ENCODE measurements around the gene GSK3A. TPM values are rescaled to one million over a fixed set of nuclear protein-coding genes. Genes with fewer than 3 reads are reported as not detected.

GSK3A gene
- total RNA-seq, 1 donor from 2014 or later = 54.4 TPM

GRCh38 chr19:42188665-42189064 lies 53.7 kb downstream of the GSK3A start:
- Mint-ChIP-seq H3K4me1 (ENCODE audit: unreplicated experiment) (peaks cover 15% of the 10 kb centered on the region), H3K27me3 (ENCODE audit: unreplicated experiment) (peaks cover 15% of the 10 kb centered on the region), H3K27ac (ENCODE audit: unreplicated experiment) (no peak overlapping the region), H3K9me3 (ENCODE audit: unreplicated experiment) (no peaks in the 10 kb centered on the region), H3K36me3 (ENCODE audit: low read depth, unreplicated experiment) (peaks cover 4% of the 10 kb centered on the region), H3K4me3 (ENCODE audit: unreplicated experiment) (no peak overlapping the region)
- TF ChIP-seq CTCF (IDR thresholded peaks at IDR 0.05; ENCODE audit: unreplicated experiment) = no peak
- no peak for DNase-seq (ENCODE audit: low spot score)

GRCh38 chr19:42185277-42185676 lies 57.1 kb downstream of the GSK3A start:
- DNase-seq (ENCODE audit: low spot score) = no peak
- peaks cover 13% of the 10 kb centered on the region for H3K27me3 Mint-ChIP-seq (ENCODE audit: unreplicated experiment)
- peaks cover 32% of the 10 kb centered on the region for H3K4me1 Mint-ChIP-seq (ENCODE audit: unreplicated experiment)
- no peak overlapping the region for H3K4me3 Mint-ChIP-seq (ENCODE audit: unreplicated experiment)
- TF ChIP-seq CTCF (IDR thresholded peaks at IDR 0.05; ENCODE audit: unreplicated experiment) = no peak
- no peaks in the 10 kb centered on the region for H3K9me3 Mint-ChIP-seq (ENCODE audit: unreplicated experiment)
- no peaks in the 10 kb centered on the region for H3K36me3 Mint-ChIP-seq (ENCODE audit: low read depth, unreplicated experiment)
- H3K27ac Mint-ChIP-seq (ENCODE audit: unreplicated experiment) = peak overlapping the region; percentile 6

GRCh38 chr19:42184401-42184861 lies 58.0 kb downstream of the GSK3A start:
- Mint-ChIP-seq H3K4me3 (ENCODE audit: unreplicated experiment) (peak overlapping the region; percentile 33), H3K27ac (ENCODE audit: unreplicated experiment) (peak overlapping the region; percentile 65), H3K4me1 (ENCODE audit: unreplicated experiment) (peaks cover 32% of the 10 kb centered on the region), H3K27me3 (ENCODE audit: unreplicated experiment) (peaks cover 11% of the 10 kb centered on the region), H3K9me3 (ENCODE audit: unreplicated experiment) (no peaks in the 10 kb centered on the region), H3K36me3 (ENCODE audit: low read depth, unreplicated experiment) (no peaks in the 10 kb centered on the region)
- peak; percentile 84 for DNase-seq (ENCODE audit: low spot score)
- peak; percentile 95 for TF ChIP-seq CTCF (IDR thresholded peaks at IDR 0.05; ENCODE audit: unreplicated experiment)

Other genes with a start within 250 kb of the GSK3A start
- gene ATP1A3, start 248.4 kb downstream of the GSK3A start, total RNA-seq (ENCODE audit: unreplicated experiment) = not detected
- gene GRIK5, start 172.4 kb downstream of the GSK3A start, total RNA-seq (ENCODE audit: unreplicated experiment) = 18.4 TPM
- 19.7 TPM for gene ZNF574, start 166.4 kb downstream of the GSK3A start, total RNA-seq (ENCODE audit: unreplicated experiment)
- gene POU2F2, start 110.2 kb downstream of the GSK3A start, total RNA-seq (ENCODE audit: unreplicated experiment) = 5.7 TPM
- gene DEDD2, start 24.9 kb downstream of the GSK3A start, total RNA-seq (ENCODE audit: unreplicated experiment) = 27.1 TPM
- gene ZNF526, start 22.3 kb downstream of the GSK3A start, total RNA-seq (ENCODE audit: unreplicated experiment) = 13.9 TPM
- gene ERF, start 12.5 kb upstream of the GSK3A start, total RNA-seq (ENCODE audit: unreplicated experiment) = 109 TPM
- gene CIC, start 26.6 kb upstream of the GSK3A start, total RNA-seq (ENCODE audit: unreplicated experiment) = 85.7 TPM
- 1.1 TPM for gene PRR19, start 59.5 kb upstream of the GSK3A start, total RNA-seq (ENCODE audit: unreplicated experiment)
- 61.4 TPM for gene PAFAH1B3, start 60.0 kb upstream of the GSK3A start, total RNA-seq (ENCODE audit: unreplicated experiment)
- gene TMEM145, start 70.7 kb upstream of the GSK3A start, total RNA-seq (ENCODE audit: unreplicated experiment) = 3.9 TPM
- gene MEGF8, start 83.0 kb upstream of the GSK3A start, total RNA-seq (ENCODE audit: unreplicated experiment) = 69.3 TPM
- gene CNFN, start 147.7 kb upstream of the GSK3A start, total RNA-seq (ENCODE audit: unreplicated experiment) = 4.1 TPM
- 5.5 TPM for gene LIPE, start 184.8 kb upstream of the GSK3A start, total RNA-seq (ENCODE audit: unreplicated experiment)
- gene CXCL17, start 200.3 kb upstream of the GSK3A start, total RNA-seq (ENCODE audit: unreplicated experiment) = not detected